K562 (cell line): ENCODE results near the gene MME. TPM values are rescaled to one million over a fixed set of nuclear protein-coding genes. Genes with fewer than 3 reads are reported as not detected.

Source experiments
- ATAC-seq: fragments of 200-7000 bp; cut with Tn5 transposase; 3 replicates; pipeline ENCODE4 v1.9.1; 2020; ENCODE audit warnings: moderate library complexity
- BruUV-seq: library from RNA; stranded (reverse); fragments of 400-500 nt; replicated peaks from 2 replicates; lab custom pipeline; 2021; lab: Mats Ljungman, UMichigan
- CTCF ChIA-PET: fragments of 300-600 bp; formaldehyde crosslinking; extraction: SDS; loops from one replicate; lab custom pipeline; 2021; ENCODE audit warnings: low intra/inter-chr PET ratio; lab: Yijun Ruan, JAX
- POLR2A ChIA-PET: fragments of 300-600, 350-650 bp; sonication (Branson Sonifier 250); formaldehyde crosslinking; extraction: SDS; loops from one replicate; lab custom pipeline; 2021; ENCODE audit warnings: antibody characterized with exemption, inconsistent platforms; lab: Yijun Ruan, JAX
- DNase-seq, 4 experiments: peaks; one replicate each; pipeline versions ENCODE4 v3.0.0 to v3.0.0-alpha.2; 2011 to 2018; ENCODE audit warnings: low spot score in 3 of 4, mixed read lengths in 3 of 4; ENCODE audit errors: extremely low read depth in 1 of 4
- FAIRE-seq: peaks from 2 replicates; lab custom pipeline; 2011; peaks lifted over from hg19 to GRCh38; lab: Jason Lieb, UNC
- H2AFZ ChIP-seq: 2 replicates; pipeline ENCODE4 v1.6.0; 2011; ENCODE audit warnings: low read depth, low read length, control low read depth, inconsistent platforms
- H3K27ac ChIP-seq: fragments of 200-600 bp; 3 replicates; pipeline ENCODE4 v1.8.0; 2011; ENCODE audit warnings: low read depth, mild to moderate bottlenecking, control low read depth, inconsistent platforms, low read length, moderate library complexity, mixed read lengths; ENCODE audit errors: extremely low read depth
- H3K27me3 ChIP-seq, 2 experiments: fragments of 300-600 bp in 1 of 2; 2 replicates in 1 of 2; 3 replicates in 1 of 2; pipeline versions ENCODE4 v1.6.0 to v1.8.0; 2011; ENCODE audit warnings: inconsistent platforms in 2 of 2, low read length in 2 of 2, mild to moderate bottlenecking in 1 of 2, mixed read lengths in 1 of 2, moderate library complexity in 1 of 2; ENCODE audit not compliant: control insufficient read depth in 2 of 2, insufficient read depth in 2 of 2
- H3K36me3 ChIP-seq: fragments of 300-600 bp; 3 replicates; pipeline ENCODE4 v1.8.0; 2011; ENCODE audit warnings: mild to moderate bottlenecking, low read length, inconsistent platforms; ENCODE audit not compliant: control insufficient read depth, insufficient read depth
- H3K4me1 ChIP-seq, 2 experiments: fragments of 200-600 bp in 1 of 2; replicated peaks in 1 of 2; 2 replicates in 1 of 2; 3 replicates in 1 of 2; pipeline versions ENCODE4 v1.5.1 to v1.8.0; 2011; ENCODE audit warnings: inconsistent platforms in 2 of 2, low read length in 2 of 2, mild to moderate bottlenecking in 1 of 2, mixed read lengths in 1 of 2, moderate library complexity in 1 of 2; ENCODE audit not compliant: control insufficient read depth in 2 of 2, insufficient read depth in 2 of 2
- H3K4me2 ChIP-seq: 2 replicates; pipeline ENCODE4 v1.6.1; 2011; ENCODE audit warnings: low read length, control low read depth, inconsistent platforms, mixed read lengths; ENCODE audit not compliant: insufficient read depth
- H3K4me3 ChIP-seq: fragments of 200-600 bp; sonication (generic), shearing (Covaris generic); 2 replicates; pipeline ENCODE4 v1.5.1; 2016; ENCODE audit warnings: control low read depth, inconsistent platforms
- H3K79me2 ChIP-seq: fragments of 200-600 bp; 3 replicates; pipeline ENCODE4 v1.8.0; 2011; ENCODE audit warnings: low read length, inconsistent platforms; ENCODE audit not compliant: control insufficient read depth, insufficient read depth
- H3K9ac ChIP-seq, 2 experiments: 2 replicates each; pipeline versions ENCODE4 v1.6.0 to v1.6.1; 2011; ENCODE audit warnings: low read depth in 2 of 2, low read length in 2 of 2, control low read depth in 1 of 2, inconsistent platforms in 1 of 2, mild to moderate bottlenecking in 1 of 2, mixed read lengths in 1 of 2; ENCODE audit not compliant: insufficient read depth in 1 of 2
- H3K9me1 ChIP-seq: one replicate; pipeline ENCODE4 v1.6.0; 2011; ENCODE audit warnings: inconsistent platforms, mild to moderate bottlenecking, low read length, moderate library complexity; ENCODE audit not compliant: control insufficient read depth, insufficient read depth
- H3K9me3 ChIP-seq: replicated peaks from 2 replicates; pipeline ENCODE4 v1.5.1; 2011; ENCODE audit warnings: low read depth, low read length, inconsistent platforms; ENCODE audit not compliant: control insufficient read depth, insufficient read depth
- H4K20me1 ChIP-seq: replicated peaks from 2 replicates; pipeline ENCODE4 v1.6.1; 2011; ENCODE audit warnings: low read length, inconsistent platforms, mixed read lengths; ENCODE audit not compliant: control insufficient read depth, insufficient read depth
- CBFA2T2 ChIP-seq: fragments of 450-650 bp; conservative IDR thresholded peaks from 2 replicates; pipeline ENCODE4 v1.6.1; 2017; ENCODE audit warnings: mild to moderate bottlenecking
- CEBPB ChIP-seq: fragments of 450-650 bp; IDR thresholded peaks from 2 replicates; pipeline ENCODE4 v1.6.1; 2016; ENCODE audit warnings: missing genetic modification characterization, missing compliant biosample characterization
- CEBPG ChIP-seq, 3 experiments: fragments of 200-800 bp in 1 of 3; sonication (Bioruptor generic) in 1 of 3; sonication (generic) in 1 of 3; formaldehyde crosslinking in 1 of 3; IDR thresholded peaks in 2 of 3; conservative IDR thresholded peaks in 1 of 3; 2 replicates each; pipeline versions ENCODE4 v1.6.1 to v1.8.0; 2016 to 2022; ENCODE audit warnings: missing compliant biosample characterization in 2 of 3, missing genetic modification characterization in 2 of 3, mild to moderate bottlenecking in 1 of 3, missing genetic modification reagents in 1 of 3
- CHD4 ChIP-seq: fragments of 200-600 bp; sonication (generic); IDR thresholded peaks from 3 replicates; pipeline ENCODE4 v1.6.1; 2012; ENCODE audit warnings: low read depth, mild to moderate bottlenecking, mixed read lengths, low read length, inconsistent platforms; ENCODE audit not compliant: insufficient read depth, insufficient replicate concordance, poor library complexity, severe bottlenecking
- ELF2 ChIP-seq: fragments of 250-450 bp; sonication (Bioruptor Pico); IDR thresholded peaks from 2 replicates; pipeline ENCODE4 v1.5.0; 2021; ENCODE audit warnings: mild to moderate bottlenecking
- ILK ChIP-seq: fragments of 450-650 bp; IDR thresholded peaks from 2 replicates; pipeline ENCODE4 v1.6.1; 2016; ENCODE audit warnings: missing genetic modification characterization, low read depth, mild to moderate bottlenecking, missing compliant biosample characterization, moderate library complexity, borderline replicate concordance
- LARP7 ChIP-seq: fragments of 450-650 bp; IDR thresholded peaks from 2 replicates; pipeline ENCODE4 v1.6.1; 2016
- MLLT1 ChIP-seq, 2 experiments: fragments of 450-650 bp; IDR thresholded peaks; 2 replicates each; pipeline ENCODE4 v1.6.1; 2016
- ZKSCAN1 ChIP-seq: fragments of 150-350 bp; IDR thresholded peaks from 2 replicates; pipeline ENCODE4 v1.6.1; 2016; ENCODE audit warnings: low read depth, low read length
- ZNF277 ChIP-seq: fragments of 250-450 bp; sonication (Bioruptor Pico); IDR thresholded peaks from 2 replicates; pipeline ENCODE4 v1.8.0; 2022; ENCODE audit warnings: inconsistent platforms, mild to moderate bottlenecking, moderate library complexity, borderline replicate concordance
- ZNF444 ChIP-seq: fragments of 250-450 bp; sonication (Bioruptor Pico); IDR thresholded peaks from 2 replicates; pipeline ENCODE4 v1.4.0; 2020; ENCODE audit warnings: mild to moderate bottlenecking, moderate library complexity
- WGBS: fragments of 100-300 bp; shearing (Covaris generic); methylation state at CpG from one replicate; pipeline ENCODE4 v1.1.6; 2016; ENCODE audit warnings: low coverage, mixed read lengths; ENCODE audit not compliant: insufficient coverage; ENCODE audit errors: missing lambda C conversion rate; 5-methylcytosine and 5-hydroxymethylcytosine counted together
- in situ Hi-C: fragments of 300-500 bp; cut with MboI; formaldehyde crosslinking; loops from 4 replicates; pipeline ENCODE4 v1.15.0; 2018; ENCODE audit warnings: inconsistent platforms, mixed read lengths
- intact Hi-C: fragments of 100-400 bp; cut with micrococcal nuclease; formaldehyde crosslinking; loops from 2 replicates; pipeline ENCODE4 v1.14.2; 2022
- polyA plus RNA-seq, 8 experiments: library from polyadenylated mRNA; depleted of rRNA in 4 of 8; stranded (reverse) in 5 of 8; unstranded in 3 of 8; fragments of >200 nt; fragmentation: Nextera tagmentation in 2 of 8; fragmentation: Illumina TruSeq in 1 of 8; extraction: Ambion mirVana in 2 of 8; extraction: Trizol in 1 of 8; gene quantifications; 2 replicates each; pipeline versions ENCODE4 v1.2.1 to v1.2.3, GENCODE V29; 2011 to 2014; ENCODE audit warnings: inconsistent platforms in 1 of 8, missing spikeins in 1 of 8
- total RNA-seq, 7 experiments: library from RNA; depleted of rRNA in 6 of 7; stranded (reverse); fragments of >200 nt in 6 of 7; fragmentation: Illumina TruSeq in 2 of 7; extraction: Trizol in 2 of 7; gene quantifications; 2 replicates each; pipeline versions ENCODE4 v1.2.1 to v1.2.3, GENCODE V29; 2011 to 2021; ENCODE audit warnings: low replicate concordance in 1 of 7

Gene MME
- total and polyA plus RNA-seq, 9 of the 15 experiments (the other 6 are each of a cell fraction or from before 2014, with no cell fraction given), result 0.80 to 8.6 (median 2.5) TPM

GRCh38 chr3:155202626-155203025 is 122.5 kb downstream of the MME start:
- H3K9me1 ChIP-seq, result no peaks in the 10 kb centered on the region
- H3K4me3 ChIP-seq, result no peak overlapping the region
- H4K20me1 ChIP-seq, result no peaks in the 10 kb centered on the region
- H3K27me3 ChIP-seq, result no peaks in the 10 kb centered on the region
- 49% methylated on average over 4 of the region's 4 CpGs for whole genome bisulfite sequencing
- no peaks in the 10 kb centered on the region for H3K36me3 ChIP-seq
- H3K4me1 ChIP-seq, result no peaks in the 10 kb centered on the region; a peak in 1 of 5 replicates
- intact Hi-C loops, result no loop called here
- H2AFZ ChIP-seq, result no peak overlapping the region
- no peak overlapping the region for H3K4me2 ChIP-seq
- no peaks in the 10 kb centered on the region for H3K9me3 ChIP-seq
- BruUV-seq, result no TSS peak
- FAIRE-seq (no peak), DNase-seq (no peak), ATAC-seq (no peak)
- ChIA-PET POLR2A (no interaction called here), CTCF (no interaction called here)
- in situ Hi-C loops, result no loop called here
- no peak overlapping the region for H3K9ac ChIP-seq
- TF ChIP-seq ILK (tag), result no peak
- TF ChIP-seq CEBPB, result peak; percentile 89
- peak; percentile 62 for TF ChIP-seq CEBPG (CRISPR knock-in tag; IDR thresholded peaks at IDR 0.05)
- TF ChIP-seq CEBPG (tag; conservative IDR thresholded peaks at IDR 0.05 in 1 of 2, IDR thresholded peaks at IDR 0.05 in 1 of 2), result peak; percentile 31 to 64; a peak in 2 of 4 replicates
- no peak for TF ChIP-seq MLLT1 (IDR thresholded peaks at IDR 0.05)
- no peak for TF ChIP-seq ZKSCAN1
- no peak for TF ChIP-seq CBFA2T2
- no peak for TF ChIP-seq ELF2 (CRISPR knock-in tag)
- no peak for TF ChIP-seq LARP7
- TF ChIP-seq ZNF444 (CRISPR knock-in tag), result no peak
- TF ChIP-seq ZNF277 (CRISPR knock-in tag), result no peak
- TF ChIP-seq CHD4, result no peak
- H3K79me2 ChIP-seq, result no peaks in the 10 kb centered on the region
- H3K27ac ChIP-seq, result no peak overlapping the region
